ENCODE data around the gene LTBP4.
"Not testable (repeated sequence)": the region's sequence is repeated elsewhere in the genome, so short reads cannot be mapped to it uniquely, and the experiment has no call there.

The LTBP4 gene

GRCh38 chr19:40629346-40629745, 28.2 kb downstream of the LTBP4 start:
- DNase-seq (ENCODE audit: low read depth) = no peak

GRCh38 chr19:40630571-40631160, 29.5 kb downstream of the LTBP4 start:
- DNase-seq (ENCODE audit: low read depth) = no peak

- DNase-seq (ENCODE audit: low read depth) = no peak
These were observed 31.3 kb downstream of the LTBP4 start for GRCh38 chr19:40632311-40633036.

- no peak for DNase-seq (ENCODE audit: low read depth)
These were observed 32.0 kb downstream of the LTBP4 start for GRCh38 chr19:40633207-40633606.

- DNase-seq (ENCODE audit: low read depth) = no peak
These were observed 37.2 kb downstream of the LTBP4 start for GRCh38 chr19:40638327-40638726.

- no peak for DNase-seq (ENCODE audit: low read depth)
These were observed 38.4 kb downstream of the LTBP4 start for GRCh38 chr19:40639638-40639982.

- no peak for DNase-seq (ENCODE audit: low read depth)
These were observed 39.6 kb downstream of the LTBP4 start for GRCh38 chr19:40640744-40641143.

GRCh38 chr19:40641281-40641680, 40.1 kb downstream of the LTBP4 start:
- DNase-seq (ENCODE audit: low read depth) = no peak

- no peak for DNase-seq (ENCODE audit: low read depth)
These were observed 41.0 kb downstream of the LTBP4 start for GRCh38 chr19:40642051-40642706.

- DNase-seq (ENCODE audit: low read depth) = no peak
These were observed 41.7 kb downstream of the LTBP4 start for GRCh38 chr19:40642757-40643305.

GRCh38 chr19:40646743-40647254, 45.6 kb downstream of the LTBP4 start:
- no peak for DNase-seq (ENCODE audit: low read depth)

GRCh38 chr19:40649903-40650675, 48.9 kb downstream of the LTBP4 start:
- DNase-seq (ENCODE audit: low read depth) = not testable (repeated sequence)

- no peak for DNase-seq (ENCODE audit: low read depth)
These were observed 49.7 kb downstream of the LTBP4 start for GRCh38 chr19:40650749-40651305.

GRCh38 chr19:40652303-40652702, 51.1 kb downstream of the LTBP4 start:
- DNase-seq (ENCODE audit: low read depth) = not testable (repeated sequence)

- DNase-seq (ENCODE audit: low read depth) = not testable (repeated sequence)
These were observed 54.5 kb downstream of the LTBP4 start for GRCh38 chr19:40655684-40656083.

- DNase-seq (ENCODE audit: low read depth) = no peak
These were observed 56.9 kb downstream of the LTBP4 start for GRCh38 chr19:40658031-40658430.

- no peak for DNase-seq (ENCODE audit: low read depth)
These were observed 57.9 kb downstream of the LTBP4 start for GRCh38 chr19:40659116-40659515.

GRCh38 chr19:40659566-40659965, 58.4 kb downstream of the LTBP4 start:
- DNase-seq (ENCODE audit: low read depth) = no peak

GRCh38 chr19:40661616-40662015, 60.4 kb downstream of the LTBP4 start:
- DNase-seq (ENCODE audit: low read depth) = no peak

GRCh38 chr19:40662925-40663694, 61.9 kb downstream of the LTBP4 start:
- peak; percentile 90 for DNase-seq (ENCODE audit: low read depth)
